Nephron (organoid): ENCODE data around the gene BTBD9.

Experiments used
- H3K27ac Mint-ChIP-seq, 3 experiments: 2 replicates each; pipeline ENCODE4 v1.8.0; 2020; ENCODE audit warnings: mixed read lengths in 3 of 3, mild to moderate bottlenecking in 2 of 3, moderate library complexity in 1 of 3
- H3K27me3 Mint-ChIP-seq: 2 replicates; pipeline ENCODE4 v1.8.0; 2021; ENCODE audit warnings: low read depth, mild to moderate bottlenecking, moderate library complexity, mixed read lengths
- H3K36me3 Mint-ChIP-seq: 2 replicates; pipeline ENCODE4 v1.8.0; 2020; ENCODE audit warnings: low read depth, mixed read lengths
- H3K4me1 Mint-ChIP-seq: 2 replicates; pipeline ENCODE4 v1.8.0; 2020; ENCODE audit warnings: mixed read lengths
- H3K4me3 Mint-ChIP-seq, 3 experiments: 2 replicates each; pipeline ENCODE4 v1.8.0; 2020; ENCODE audit warnings: mild to moderate bottlenecking in 3 of 3, mixed read lengths in 3 of 3, moderate library complexity in 2 of 3
- H3K9me3 Mint-ChIP-seq: 2 replicates; pipeline ENCODE4 v1.8.0; 2020; ENCODE audit warnings: mixed read lengths
- TF ChIP-seq, protein P1 (sequence below), 3 experiments: fragments of 200-600 bp; sonication (generic); IDR thresholded peaks; one replicate each; pipeline ENCODE4 v1.5.0; 2021; ENCODE audit warnings: antibody characterized with exemption in 3 of 3; ENCODE audit not compliant: unreplicated experiment in 3 of 3

BTBD9 gene

DNA sequence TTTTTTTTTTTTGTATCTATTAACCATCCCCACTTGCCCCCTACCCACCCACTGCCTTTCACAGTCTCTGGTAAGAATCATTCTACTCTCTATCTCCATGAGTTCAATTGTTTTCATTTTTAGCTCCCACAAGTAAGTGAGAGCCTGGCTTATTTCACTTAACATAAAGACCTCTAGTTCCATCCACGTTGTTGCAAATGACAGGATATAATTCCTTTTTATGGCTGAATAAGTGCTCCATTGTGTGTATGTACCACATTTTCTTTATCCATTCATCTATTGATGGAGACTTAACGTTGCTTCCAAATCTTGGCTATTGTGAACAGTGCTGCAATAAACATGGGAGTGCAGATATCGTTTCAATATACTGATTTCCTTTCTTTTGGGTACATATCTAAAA lies 328.5 kb downstream of the BTBD9 start:
- Mint-ChIP-seq H3K27me3 (no peaks in the 10 kb centered on the region), H3K9me3 (no peaks in the 10 kb centered on the region), H3K36me3 (no peaks in the 10 kb centered on the region), H3K4me1 (peaks cover 36% of the 10 kb centered on the region), H3K4me3 (no peak overlapping the region), H3K27ac (peak overlapping the region in 1 of 3 experiments; percentile 30)
- TF ChIP-seq, protein P1, sequence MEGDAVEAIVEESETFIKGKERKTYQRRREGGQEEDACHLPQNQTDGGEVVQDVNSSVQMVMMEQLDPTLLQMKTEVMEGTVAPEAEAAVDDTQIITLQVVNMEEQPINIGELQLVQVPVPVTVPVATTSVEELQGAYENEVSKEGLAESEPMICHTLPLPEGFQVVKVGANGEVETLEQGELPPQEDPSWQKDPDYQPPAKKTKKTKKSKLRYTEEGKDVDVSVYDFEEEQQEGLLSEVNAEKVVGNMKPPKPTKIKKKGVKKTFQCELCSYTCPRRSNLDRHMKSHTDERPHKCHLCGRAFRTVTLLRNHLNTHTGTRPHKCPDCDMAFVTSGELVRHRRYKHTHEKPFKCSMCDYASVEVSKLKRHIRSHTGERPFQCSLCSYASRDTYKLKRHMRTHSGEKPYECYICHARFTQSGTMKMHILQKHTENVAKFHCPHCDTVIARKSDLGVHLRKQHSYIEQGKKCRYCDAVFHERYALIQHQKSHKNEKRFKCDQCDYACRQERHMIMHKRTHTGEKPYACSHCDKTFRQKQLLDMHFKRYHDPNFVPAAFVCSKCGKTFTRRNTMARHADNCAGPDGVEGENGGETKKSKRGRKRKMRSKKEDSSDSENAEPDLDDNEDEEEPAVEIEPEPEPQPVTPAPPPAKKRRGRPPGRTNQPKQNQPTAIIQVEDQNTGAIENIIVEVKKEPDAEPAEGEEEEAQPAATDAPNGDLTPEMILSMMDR (IDR thresholded peaks at IDR 0.05; ENCODE audit: unreplicated experiment in 3 of 3), result no peak

DNA sequence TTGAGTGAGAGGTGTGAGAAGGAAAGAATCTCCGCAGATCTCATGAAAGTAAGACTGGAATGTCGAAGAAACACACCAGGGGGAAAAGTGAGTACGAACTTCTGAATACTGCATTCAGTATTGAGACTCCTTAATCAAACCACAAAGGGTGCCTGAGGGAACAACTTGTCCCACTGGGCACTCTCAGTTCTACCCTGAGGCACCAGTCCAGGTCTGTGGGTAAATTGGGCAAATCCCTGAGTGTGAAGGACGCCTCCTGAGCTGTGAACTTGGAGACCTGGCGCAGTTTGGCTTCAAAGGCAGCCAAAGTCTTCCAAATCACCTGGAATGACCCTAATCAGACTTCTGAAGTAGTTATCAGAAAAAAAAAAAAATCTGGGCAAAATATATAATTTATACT lies 329.7 kb downstream of the BTBD9 start:
- H3K4me1 Mint-ChIP-seq, result peaks cover 30% of the 10 kb centered on the region
- TF ChIP-seq, protein P1 (IDR thresholded peaks at IDR 0.05; ENCODE audit: unreplicated experiment in 3 of 3), result no peak
- no peak overlapping the region for H3K27ac Mint-ChIP-seq
- H3K36me3 Mint-ChIP-seq, result no peaks in the 10 kb centered on the region
- H3K27me3 Mint-ChIP-seq, result no peaks in the 10 kb centered on the region
- H3K4me3 Mint-ChIP-seq, result no peak overlapping the region
- no peaks in the 10 kb centered on the region for H3K9me3 Mint-ChIP-seq

DNA sequence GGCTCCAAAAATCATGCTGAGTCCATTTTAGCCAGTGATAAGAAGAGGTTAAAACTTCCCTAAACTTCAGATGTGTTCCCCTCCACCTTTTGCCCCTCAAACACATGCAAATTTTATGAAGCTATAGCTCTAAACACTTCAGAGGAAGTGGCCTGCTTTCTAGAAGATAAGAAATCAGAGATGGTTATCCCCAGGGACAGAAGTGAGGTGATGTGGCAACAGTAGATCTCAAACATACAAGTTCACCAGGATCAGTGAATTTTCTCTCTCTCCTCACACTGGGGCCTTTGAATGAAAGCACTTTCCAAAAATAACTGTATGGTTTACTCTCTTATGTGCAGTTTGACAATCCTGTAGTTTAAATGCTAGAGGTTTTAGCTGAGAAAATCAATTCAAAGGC lies 332.0 kb downstream of the BTBD9 start:
- Mint-ChIP-seq H3K27me3 (no peaks in the 10 kb centered on the region), H3K36me3 (no peaks in the 10 kb centered on the region), H3K4me3 (no peak overlapping the region), H3K9me3 (no peaks in the 10 kb centered on the region), H3K4me1 (peaks cover 28% of the 10 kb centered on the region), H3K27ac (peak overlapping the region; percentile 1 to 74 (median 51))
- TF ChIP-seq, protein P1 (IDR thresholded peaks at IDR 0.05; ENCODE audit: unreplicated experiment in 3 of 3), result no peak

DNA sequence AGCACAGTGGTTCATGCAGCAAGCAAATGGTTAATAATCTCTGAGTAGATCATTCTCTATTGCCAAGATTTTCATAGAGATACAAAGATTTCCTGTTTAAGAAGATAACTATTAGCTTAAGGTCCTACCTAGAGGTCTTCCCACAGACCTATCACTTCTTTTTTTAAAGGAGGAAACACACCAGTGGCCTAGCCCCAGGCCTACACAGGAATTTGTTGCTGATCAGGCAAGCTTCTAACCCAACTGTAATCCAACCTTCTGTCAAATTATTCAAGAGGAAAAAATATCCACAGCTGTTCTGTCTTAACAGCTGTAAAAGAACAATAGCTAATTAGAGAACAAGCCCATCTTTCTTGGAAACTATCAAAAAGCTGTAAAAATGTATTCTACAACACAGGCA lies 332.8 kb downstream of the BTBD9 start:
- Mint-ChIP-seq H3K4me3 (peak overlapping the region in 1 of 3 experiments; percentile 15), H3K27me3 (no peaks in the 10 kb centered on the region), H3K9me3 (peaks cover under 1% of the 10 kb centered on the region), H3K4me1 (peaks cover 28% of the 10 kb centered on the region), H3K27ac (peak overlapping the region; percentile 36 to 75 (median 74)), H3K36me3 (no peaks in the 10 kb centered on the region)
- TF ChIP-seq, protein P1 (IDR thresholded peaks at IDR 0.05; ENCODE audit: unreplicated experiment in 3 of 3), result no peak

DNA sequence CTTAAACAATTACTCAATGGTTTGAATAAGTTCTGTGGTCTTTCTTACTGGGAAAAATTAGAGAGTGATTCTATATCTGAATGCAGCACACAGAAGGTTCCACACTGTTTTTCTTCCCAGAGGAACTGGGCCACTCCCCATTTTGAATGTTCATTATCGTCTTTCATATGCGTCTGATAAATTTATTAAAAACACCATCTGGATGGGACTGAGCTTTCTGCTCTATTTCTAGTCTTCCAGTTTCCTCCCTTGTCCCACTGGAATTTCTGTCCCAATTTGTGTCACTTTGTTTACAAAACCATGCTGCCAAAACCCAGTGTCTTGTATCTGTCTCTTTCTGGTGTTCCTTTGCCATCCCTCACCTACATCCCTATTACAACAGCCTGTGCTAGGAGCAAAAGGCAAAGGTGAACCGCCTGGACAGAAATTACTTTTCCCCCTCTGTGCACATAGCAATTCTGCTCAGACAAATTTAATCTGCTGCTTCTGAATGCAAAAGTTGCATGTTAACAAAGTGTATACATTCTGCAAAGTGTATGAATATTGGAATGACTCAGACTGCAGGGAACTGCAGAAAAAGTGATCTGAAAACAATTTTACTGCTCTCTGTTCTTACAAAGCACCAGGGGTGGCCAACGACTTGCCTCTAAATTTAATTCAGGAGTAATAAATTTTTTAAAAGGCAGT lies 333.6 kb downstream of the BTBD9 start:
- TF ChIP-seq, protein P1 (IDR thresholded peaks at IDR 0.05; ENCODE audit: unreplicated experiment in 3 of 3), result no peak
- Mint-ChIP-seq H3K9me3 (peaks cover 6% of the 10 kb centered on the region), H3K4me1 (peaks cover 28% of the 10 kb centered on the region), H3K27me3 (no peaks in the 10 kb centered on the region), H3K4me3 (no peak overlapping the region), H3K36me3 (peaks cover 3% of the 10 kb centered on the region), H3K27ac (peak overlapping the region; percentile 8 to 74 (median 70))

DNA sequence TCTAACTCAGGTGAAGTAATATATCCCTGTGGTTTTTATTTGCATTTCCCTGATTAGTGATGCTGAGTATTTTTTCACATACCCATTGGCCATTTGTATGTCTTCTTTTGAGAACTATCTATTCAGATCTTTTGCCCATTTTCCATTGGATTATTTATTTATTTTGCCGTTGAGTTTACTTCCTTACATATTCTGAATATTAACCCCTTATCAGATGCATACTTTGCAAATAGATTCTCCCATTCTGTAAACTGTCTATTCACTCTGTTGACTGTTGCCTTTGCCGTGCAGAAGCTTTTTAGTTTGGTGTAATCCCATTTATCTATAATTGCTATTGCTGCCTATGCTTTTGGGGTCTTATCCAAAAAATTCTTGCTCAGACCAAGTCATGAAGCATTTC lies 336.9 kb downstream of the BTBD9 start:
- Mint-ChIP-seq H3K27me3 (no peaks in the 10 kb centered on the region), H3K4me1 (peaks cover 22% of the 10 kb centered on the region), H3K27ac (no peak overlapping the region), H3K4me3 (no peak overlapping the region), H3K36me3 (peaks cover 3% of the 10 kb centered on the region), H3K9me3 (peaks cover 15% of the 10 kb centered on the region)
- TF ChIP-seq, protein P1 (IDR thresholded peaks at IDR 0.05; ENCODE audit: unreplicated experiment in 3 of 3), result no peak
